Measurements from ENCODE around the gene DOHH.

Gene DOHH

GRCh38 chr19:3500429-3501101 is at the start of gene DOHH:
DOHH (minus strand) TSS chr19:3500674; CDS start chr19:3496814, 3,860 bp downstream.
- DNase-seq, result peak; percentile 92

- no peak for DNase-seq
Measured at GRCh38 chr19:3549816-3550215, 49.3 kb upstream of the DOHH start.

GRCh38 chr19:3548606-3549005 is 48.1 kb upstream of the DOHH start:
- no peak for DNase-seq

- no peak for DNase-seq
Measured at GRCh38 chr19:3547767-3548282, 47.4 kb upstream of the DOHH start.

GRCh38 chr19:3547301-3547731 is 46.8 kb upstream of the DOHH start:
- DNase-seq, result no peak

GRCh38 chr19:3546119-3546518 is 45.6 kb upstream of the DOHH start:
- DNase-seq, result no peak

- no peak for DNase-seq
Measured at GRCh38 chr19:3545669-3546034, 45.2 kb upstream of the DOHH start.

GRCh38 chr19:3544742-3545668 is 44.5 kb upstream of the DOHH start:
- DNase-seq, result peak; percentile 86

GRCh38 chr19:3544058-3544376 is 43.5 kb upstream of the DOHH start:
- DNase-seq, result no peak

- no peak for DNase-seq
Measured at GRCh38 chr19:3543150-3544057, 42.9 kb upstream of the DOHH start.

- DNase-seq, result no peak
Measured at GRCh38 chr19:3539756-3540118, 39.3 kb upstream of the DOHH start.

- no peak for DNase-seq
Measured at GRCh38 chr19:3538965-3539755, 38.7 kb upstream of the DOHH start, which contains the start of gene TEKTIP1. TEKTIP1 (plus strand) TSS chr19:3539174; CDS start chr19:3539178, 4 bp downstream.

- DNase-seq, result no peak
Measured at GRCh38 chr19:3538258-3538929, 37.9 kb upstream of the DOHH start.

GRCh38 chr19:3537438-3538240 is 37.2 kb upstream of the DOHH start:
- no peak for DNase-seq

GRCh38 chr19:3537101-3537437 is 36.6 kb upstream of the DOHH start:
- DNase-seq, result no peak

GRCh38 chr19:3536429-3537100 is 36.1 kb upstream of the DOHH start:
- no peak for DNase-seq

- DNase-seq, result no peak
Measured at GRCh38 chr19:3535981-3536380, 35.5 kb upstream of the DOHH start.

- no peak for DNase-seq
Measured at GRCh38 chr19:3535563-3535965, 35.1 kb upstream of the DOHH start.

- no peak for DNase-seq
Measured at GRCh38 chr19:3535235-3535535, 34.7 kb upstream of the DOHH start.

Measured in activated T-cell treated with anti-CD3 and anti-CD28 coated beads, Interleukin-2, amount 50 U/mL, for 1 hour (primary cell).